GM23338 (cell line): ENCODE measurements around the gene OR52E8. TPM values are rescaled to one million over a fixed set of nuclear protein-coding genes. Genes with fewer than 3 reads are reported as not detected.

Experiments
- ATAC-seq: fragments of 200-7000 bp; cut with Tn5 transposase; 3 replicates; pipeline ENCODE4 v1.9.1; 2020
- DNase-seq: peaks from one replicate; pipeline ENCODE4 v3.0.0-alpha.2; 2015; ENCODE audit warnings: low spot score
- H2AFZ ChIP-seq: fragments of 200-600 bp; sonication (generic); 2 replicates; pipeline ENCODE4 v1.8.0; 2016; ENCODE audit warnings: antibody characterized with exemption, mild to moderate bottlenecking, moderate library complexity
- H3F3A ChIP-seq: fragments of 200-600 bp; sonication (generic); replicated peaks from 2 replicates; pipeline ENCODE4 v1.8.0; 2017; ENCODE audit warnings: antibody characterized with exemption, mixed run types, low read depth
- H3K27ac ChIP-seq: fragments of 200-600 bp; sonication (generic); 2 replicates; pipeline ENCODE4 v1.6.1; 2016; ENCODE audit warnings: low read depth
- H3K27me3 ChIP-seq: fragments of 200-600 bp; sonication (generic); 2 replicates; pipeline ENCODE4 v1.8.0; 2016; ENCODE audit warnings: mild to moderate bottlenecking, mixed run types, moderate library complexity; ENCODE audit not compliant: insufficient read depth
- H3K36me3 ChIP-seq: fragments of 200-600 bp; sonication (generic); 2 replicates; pipeline ENCODE4 v1.8.0; 2016; ENCODE audit warnings: mild to moderate bottlenecking; ENCODE audit not compliant: insufficient read depth
- H3K4me1 ChIP-seq: fragments of 200-600 bp; sonication (generic); 2 replicates; pipeline ENCODE4 v1.8.0; 2016; ENCODE audit warnings: mild to moderate bottlenecking, moderate library complexity; ENCODE audit not compliant: insufficient read depth
- H3K4me2 ChIP-seq: fragments of 200-600 bp; sonication (generic); 2 replicates; pipeline ENCODE4 v1.7.1; 2017; ENCODE audit warnings: mixed run types
- H3K4me3 ChIP-seq: fragments of 200-600 bp; sonication (generic); 2 replicates; pipeline ENCODE4 v1.6.1; 2016; ENCODE audit warnings: mixed run types
- H3K79me2 ChIP-seq: fragments of 200-600 bp; sonication (generic); replicated peaks from 2 replicates; pipeline ENCODE4 v1.8.0; 2017; ENCODE audit warnings: mild to moderate bottlenecking; ENCODE audit not compliant: insufficient read depth
- H3K9me2 ChIP-seq: fragments of 200-600 bp; sonication (generic); 2 replicates; pipeline ENCODE4 v1.8.0; 2017; ENCODE audit not compliant: insufficient read depth
- H4K20me1 ChIP-seq: fragments of 200-600 bp; sonication (generic); replicated peaks from 2 replicates; pipeline ENCODE4 v1.8.0; 2017; ENCODE audit warnings: mild to moderate bottlenecking; ENCODE audit not compliant: insufficient read depth
- H3K27ac Mint-ChIP-seq: 2 replicates; pipeline ENCODE4 v1.8.0; 2020; ENCODE audit warnings: inconsistent platforms, mild to moderate bottlenecking, moderate library complexity, mixed read lengths
- H3K27me3 Mint-ChIP-seq: 3 replicates; pipeline ENCODE4 v1.8.0; 2022; ENCODE audit warnings: low read depth, mild to moderate bottlenecking, moderate library complexity, mixed read lengths, inconsistent platforms; ENCODE audit not compliant: insufficient read depth, poor library complexity
- H3K36me3 Mint-ChIP-seq: 3 replicates; pipeline ENCODE4 v1.8.0; 2021; ENCODE audit warnings: low read depth, mild to moderate bottlenecking, inconsistent platforms, moderate library complexity, mixed read lengths
- H3K4me1 Mint-ChIP-seq: 3 replicates; pipeline ENCODE4 v1.8.0; 2020; ENCODE audit warnings: mild to moderate bottlenecking, inconsistent platforms, mixed read lengths
- H3K4me3 Mint-ChIP-seq: 3 replicates; pipeline ENCODE4 v1.8.0; 2021; ENCODE audit warnings: moderate library complexity, mild to moderate bottlenecking, inconsistent platforms, mixed read lengths
- H3K9me3 Mint-ChIP-seq: 3 replicates; pipeline ENCODE4 v1.8.0; 2020; ENCODE audit warnings: moderate library complexity, mild to moderate bottlenecking, inconsistent platforms, mixed read lengths
- CREB1 ChIP-seq: fragments of 250-450 bp; sonication (Bioruptor Pico); IDR thresholded peaks from 2 replicates; pipeline ENCODE4 v1.5.0; 2020; ENCODE audit warnings: low read depth, mild to moderate bottlenecking, moderate library complexity
- NANOG ChIP-seq: IDR thresholded peaks from 2 replicates; pipeline ENCODE4 v1.6.1; 2016; ENCODE audit warnings: antibody characterized with exemption, borderline replicate concordance
- POLR2AphosphoS5 ChIP-seq: IDR thresholded peaks from 2 replicates; pipeline ENCODE4 v1.6.1; 2016; ENCODE audit warnings: antibody characterized with exemption, low read depth
- STAT1 ChIP-seq: IDR thresholded peaks from one replicate; pipeline ENCODE4 v1.6.1; 2016; ENCODE audit warnings: antibody characterized with exemption; ENCODE audit not compliant: unreplicated experiment
- ZNF331 ChIP-seq: fragments of 250-450 bp; sonication (Bioruptor Pico); IDR thresholded peaks from 2 replicates; pipeline ENCODE4 v1.5.0; 2020; ENCODE audit warnings: low read depth, mild to moderate bottlenecking, moderate library complexity
- polyA plus RNA-seq: library from polyadenylated mRNA; unstranded; fragments of >200 nt; fragmentation: Nextera tagmentation; extraction: Ambion mirVana; gene quantifications from 2 replicates; pipeline ENCODE4 v1.2.1, GENCODE V29; 2016
- total RNA-seq: library from RNA; depleted of rRNA; stranded (reverse); fragments of >200 nt; shearing (Covaris generic); gene quantifications from 2 replicates; pipeline ENCODE4 v1.2.3, GENCODE V29; 2014
- TF ChIP-seq, protein P1 (sequence below), 2 experiments: fragments of 200-600 bp in 1 of 2; sonication (generic) in 1 of 2; conservative IDR thresholded peaks; 2 replicates each; pipeline versions ENCODE4 v1.5.1 to v1.6.1; 2016 to 2017; ENCODE audit warnings: antibody characterized with exemption in 2 of 2, low read depth in 2 of 2, mild to moderate bottlenecking in 2 of 2, moderate library complexity in 1 of 2
- TF ChIP-seq, protein P2 (sequence below): IDR thresholded peaks from one replicate; pipeline ENCODE4 v1.6.1; 2018; ENCODE audit warnings: antibody characterized with exemption; ENCODE audit not compliant: unreplicated experiment
- TF ChIP-seq, protein P3 (sequence below): fragments of 250-450 bp; sonication (Bioruptor Pico); IDR thresholded peaks from 2 replicates; pipeline ENCODE4 v1.5.0; 2020; ENCODE audit warnings: mild to moderate bottlenecking, moderate library complexity

The OR52E8 gene
- total and polyA plus RNA-seq, 2 experiments from 2014 or later = 0.21 TPM; not detected in 1

DNA sequence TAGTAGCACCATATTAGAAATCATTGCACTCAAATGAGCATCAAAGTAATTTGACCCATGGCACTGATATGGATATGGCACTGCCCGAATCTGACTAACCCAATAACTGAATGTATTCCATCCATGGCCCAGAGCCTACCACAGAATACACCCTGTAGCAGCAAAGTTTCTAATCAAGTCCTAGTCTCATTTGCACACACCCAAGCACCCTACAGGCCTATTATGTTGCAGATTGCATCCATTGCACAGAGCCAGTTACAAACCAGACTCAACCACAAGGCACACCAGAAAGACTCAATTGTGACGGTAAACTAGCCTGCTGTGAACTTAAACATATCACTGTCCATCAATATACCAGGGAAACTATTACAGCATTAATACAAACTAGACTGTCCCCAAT is 42.0 kb upstream of the OR52E8 start:
- DNase-seq (no peak), ATAC-seq (no peak; the same call in 2 of the 3 replicates)
- Histone ChIP-seq H3F3A (no peaks in the 10 kb centered on the region), H3K4me1 (peaks cover 5% of the 10 kb centered on the region; the same call in 1 of the 2 replicates), H3K4me3 (no peak overlapping the region), H3K9me2 (no peaks in the 10 kb centered on the region), H4K20me1 (no peaks in the 10 kb centered on the region), H3K36me3 (no peaks in the 10 kb centered on the region), H2AFZ (no peak overlapping the region), H3K27me3 (no peaks in the 10 kb centered on the region), H3K79me2 (no peaks in the 10 kb centered on the region), H3K4me2 (0 out of 2 replicates have a peak overlapping the region, but pooled peaks have one; percentile 27), H3K27ac (no peak overlapping the region)
- Mint-ChIP-seq H3K27ac (no peak overlapping the region), H3K27me3 (peaks cover 1% of the 10 kb centered on the region), H3K4me1 (peaks cover 5% of the 10 kb centered on the region; the same call in 2 of the 3 replicates), H3K4me3 (no peak overlapping the region), H3K36me3 (no peaks in the 10 kb centered on the region), H3K9me3 (no peaks in the 10 kb centered on the region; the same call in 2 of the 3 replicates)
- TF ChIP-seq, protein P1, sequence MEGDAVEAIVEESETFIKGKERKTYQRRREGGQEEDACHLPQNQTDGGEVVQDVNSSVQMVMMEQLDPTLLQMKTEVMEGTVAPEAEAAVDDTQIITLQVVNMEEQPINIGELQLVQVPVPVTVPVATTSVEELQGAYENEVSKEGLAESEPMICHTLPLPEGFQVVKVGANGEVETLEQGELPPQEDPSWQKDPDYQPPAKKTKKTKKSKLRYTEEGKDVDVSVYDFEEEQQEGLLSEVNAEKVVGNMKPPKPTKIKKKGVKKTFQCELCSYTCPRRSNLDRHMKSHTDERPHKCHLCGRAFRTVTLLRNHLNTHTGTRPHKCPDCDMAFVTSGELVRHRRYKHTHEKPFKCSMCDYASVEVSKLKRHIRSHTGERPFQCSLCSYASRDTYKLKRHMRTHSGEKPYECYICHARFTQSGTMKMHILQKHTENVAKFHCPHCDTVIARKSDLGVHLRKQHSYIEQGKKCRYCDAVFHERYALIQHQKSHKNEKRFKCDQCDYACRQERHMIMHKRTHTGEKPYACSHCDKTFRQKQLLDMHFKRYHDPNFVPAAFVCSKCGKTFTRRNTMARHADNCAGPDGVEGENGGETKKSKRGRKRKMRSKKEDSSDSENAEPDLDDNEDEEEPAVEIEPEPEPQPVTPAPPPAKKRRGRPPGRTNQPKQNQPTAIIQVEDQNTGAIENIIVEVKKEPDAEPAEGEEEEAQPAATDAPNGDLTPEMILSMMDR (conservative IDR thresholded peaks at IDR 0.05; ENCODE audit: low read depth in 2 of 2) = no peak
- no peak for TF ChIP-seq POLR2AphosphoS5
- TF ChIP-seq, protein P2, sequence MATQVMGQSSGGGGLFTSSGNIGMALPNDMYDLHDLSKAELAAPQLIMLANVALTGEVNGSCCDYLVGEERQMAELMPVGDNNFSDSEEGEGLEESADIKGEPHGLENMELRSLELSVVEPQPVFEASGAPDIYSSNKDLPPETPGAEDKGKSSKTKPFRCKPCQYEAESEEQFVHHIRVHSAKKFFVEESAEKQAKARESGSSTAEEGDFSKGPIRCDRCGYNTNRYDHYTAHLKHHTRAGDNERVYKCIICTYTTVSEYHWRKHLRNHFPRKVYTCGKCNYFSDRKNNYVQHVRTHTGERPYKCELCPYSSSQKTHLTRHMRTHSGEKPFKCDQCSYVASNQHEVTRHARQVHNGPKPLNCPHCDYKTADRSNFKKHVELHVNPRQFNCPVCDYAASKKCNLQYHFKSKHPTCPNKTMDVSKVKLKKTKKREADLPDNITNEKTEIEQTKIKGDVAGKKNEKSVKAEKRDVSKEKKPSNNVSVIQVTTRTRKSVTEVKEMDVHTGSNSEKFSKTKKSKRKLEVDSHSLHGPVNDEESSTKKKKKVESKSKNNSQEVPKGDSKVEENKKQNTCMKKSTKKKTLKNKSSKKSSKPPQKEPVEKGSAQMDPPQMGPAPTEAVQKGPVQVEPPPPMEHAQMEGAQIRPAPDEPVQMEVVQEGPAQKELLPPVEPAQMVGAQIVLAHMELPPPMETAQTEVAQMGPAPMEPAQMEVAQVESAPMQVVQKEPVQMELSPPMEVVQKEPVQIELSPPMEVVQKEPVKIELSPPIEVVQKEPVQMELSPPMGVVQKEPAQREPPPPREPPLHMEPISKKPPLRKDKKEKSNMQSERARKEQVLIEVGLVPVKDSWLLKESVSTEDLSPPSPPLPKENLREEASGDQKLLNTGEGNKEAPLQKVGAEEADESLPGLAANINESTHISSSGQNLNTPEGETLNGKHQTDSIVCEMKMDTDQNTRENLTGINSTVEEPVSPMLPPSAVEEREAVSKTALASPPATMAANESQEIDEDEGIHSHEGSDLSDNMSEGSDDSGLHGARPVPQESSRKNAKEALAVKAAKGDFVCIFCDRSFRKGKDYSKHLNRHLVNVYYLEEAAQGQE = no peak

DNA sequence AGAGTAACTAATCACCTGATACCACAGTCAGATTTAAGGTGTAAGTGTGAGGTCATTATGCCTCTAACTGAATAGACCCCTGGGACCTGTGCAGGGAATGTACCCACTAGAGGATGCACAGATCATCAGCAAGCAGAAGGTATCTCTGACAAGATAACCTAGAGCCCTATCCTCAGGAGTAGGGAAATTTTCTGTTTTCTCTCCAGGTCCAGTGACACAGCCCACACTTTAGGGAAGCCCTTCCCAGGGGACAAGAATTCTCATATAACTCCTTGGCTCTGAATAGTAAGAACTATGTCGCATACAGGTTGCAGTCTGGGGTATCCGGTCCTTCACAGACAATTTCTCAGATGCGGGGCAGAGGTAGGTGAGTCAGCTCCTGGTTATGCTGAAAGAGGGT is 35.4 kb upstream of the OR52E8 start, which contains the start of gene OR52E5:
TSS of gene OR52E5 (plus strand) at position 301 of the 400 bp plus-strand sequence. CDS start 7,569 bp downstream, outside the sequence.
- Histone ChIP-seq H3F3A (no peaks in the 10 kb centered on the region), H2AFZ (no peak within 1 kb of the TSS), H3K4me2 (no peak within 1 kb of the TSS), H3K27me3 (no peaks in the 10 kb centered on the region), H3K4me3 (no peak within 1 kb of the TSS), H3K79me2 (no peaks in the 10 kb centered on the region), H4K20me1 (no peaks in the 10 kb centered on the region), H3K4me1 (no peaks in the 10 kb centered on the region), H3K27ac (no peak within 1 kb of the TSS), H3K9me2 (no peaks in the 10 kb centered on the region), H3K36me3 (no peaks in the 10 kb centered on the region)
- Mint-ChIP-seq H3K4me1 (peaks cover 1% of the 10 kb centered on the region; the same call in 2 of the 3 replicates), H3K9me3 (no peaks in the 10 kb centered on the region), H3K4me3 (no peak within 1 kb of the TSS), H3K27me3 (no peaks in the 10 kb centered on the region), H3K36me3 (no peaks in the 10 kb centered on the region), H3K27ac (no peak within 1 kb of the TSS)
- DNase-seq (no peak), ATAC-seq (no peak)
- TF ChIP-seq NANOG (no peak), STAT1 (no peak), CREB1 (CRISPR knock-in tag) (no peak), ZNF331 (no peak)
- TF ChIP-seq, protein P3, sequence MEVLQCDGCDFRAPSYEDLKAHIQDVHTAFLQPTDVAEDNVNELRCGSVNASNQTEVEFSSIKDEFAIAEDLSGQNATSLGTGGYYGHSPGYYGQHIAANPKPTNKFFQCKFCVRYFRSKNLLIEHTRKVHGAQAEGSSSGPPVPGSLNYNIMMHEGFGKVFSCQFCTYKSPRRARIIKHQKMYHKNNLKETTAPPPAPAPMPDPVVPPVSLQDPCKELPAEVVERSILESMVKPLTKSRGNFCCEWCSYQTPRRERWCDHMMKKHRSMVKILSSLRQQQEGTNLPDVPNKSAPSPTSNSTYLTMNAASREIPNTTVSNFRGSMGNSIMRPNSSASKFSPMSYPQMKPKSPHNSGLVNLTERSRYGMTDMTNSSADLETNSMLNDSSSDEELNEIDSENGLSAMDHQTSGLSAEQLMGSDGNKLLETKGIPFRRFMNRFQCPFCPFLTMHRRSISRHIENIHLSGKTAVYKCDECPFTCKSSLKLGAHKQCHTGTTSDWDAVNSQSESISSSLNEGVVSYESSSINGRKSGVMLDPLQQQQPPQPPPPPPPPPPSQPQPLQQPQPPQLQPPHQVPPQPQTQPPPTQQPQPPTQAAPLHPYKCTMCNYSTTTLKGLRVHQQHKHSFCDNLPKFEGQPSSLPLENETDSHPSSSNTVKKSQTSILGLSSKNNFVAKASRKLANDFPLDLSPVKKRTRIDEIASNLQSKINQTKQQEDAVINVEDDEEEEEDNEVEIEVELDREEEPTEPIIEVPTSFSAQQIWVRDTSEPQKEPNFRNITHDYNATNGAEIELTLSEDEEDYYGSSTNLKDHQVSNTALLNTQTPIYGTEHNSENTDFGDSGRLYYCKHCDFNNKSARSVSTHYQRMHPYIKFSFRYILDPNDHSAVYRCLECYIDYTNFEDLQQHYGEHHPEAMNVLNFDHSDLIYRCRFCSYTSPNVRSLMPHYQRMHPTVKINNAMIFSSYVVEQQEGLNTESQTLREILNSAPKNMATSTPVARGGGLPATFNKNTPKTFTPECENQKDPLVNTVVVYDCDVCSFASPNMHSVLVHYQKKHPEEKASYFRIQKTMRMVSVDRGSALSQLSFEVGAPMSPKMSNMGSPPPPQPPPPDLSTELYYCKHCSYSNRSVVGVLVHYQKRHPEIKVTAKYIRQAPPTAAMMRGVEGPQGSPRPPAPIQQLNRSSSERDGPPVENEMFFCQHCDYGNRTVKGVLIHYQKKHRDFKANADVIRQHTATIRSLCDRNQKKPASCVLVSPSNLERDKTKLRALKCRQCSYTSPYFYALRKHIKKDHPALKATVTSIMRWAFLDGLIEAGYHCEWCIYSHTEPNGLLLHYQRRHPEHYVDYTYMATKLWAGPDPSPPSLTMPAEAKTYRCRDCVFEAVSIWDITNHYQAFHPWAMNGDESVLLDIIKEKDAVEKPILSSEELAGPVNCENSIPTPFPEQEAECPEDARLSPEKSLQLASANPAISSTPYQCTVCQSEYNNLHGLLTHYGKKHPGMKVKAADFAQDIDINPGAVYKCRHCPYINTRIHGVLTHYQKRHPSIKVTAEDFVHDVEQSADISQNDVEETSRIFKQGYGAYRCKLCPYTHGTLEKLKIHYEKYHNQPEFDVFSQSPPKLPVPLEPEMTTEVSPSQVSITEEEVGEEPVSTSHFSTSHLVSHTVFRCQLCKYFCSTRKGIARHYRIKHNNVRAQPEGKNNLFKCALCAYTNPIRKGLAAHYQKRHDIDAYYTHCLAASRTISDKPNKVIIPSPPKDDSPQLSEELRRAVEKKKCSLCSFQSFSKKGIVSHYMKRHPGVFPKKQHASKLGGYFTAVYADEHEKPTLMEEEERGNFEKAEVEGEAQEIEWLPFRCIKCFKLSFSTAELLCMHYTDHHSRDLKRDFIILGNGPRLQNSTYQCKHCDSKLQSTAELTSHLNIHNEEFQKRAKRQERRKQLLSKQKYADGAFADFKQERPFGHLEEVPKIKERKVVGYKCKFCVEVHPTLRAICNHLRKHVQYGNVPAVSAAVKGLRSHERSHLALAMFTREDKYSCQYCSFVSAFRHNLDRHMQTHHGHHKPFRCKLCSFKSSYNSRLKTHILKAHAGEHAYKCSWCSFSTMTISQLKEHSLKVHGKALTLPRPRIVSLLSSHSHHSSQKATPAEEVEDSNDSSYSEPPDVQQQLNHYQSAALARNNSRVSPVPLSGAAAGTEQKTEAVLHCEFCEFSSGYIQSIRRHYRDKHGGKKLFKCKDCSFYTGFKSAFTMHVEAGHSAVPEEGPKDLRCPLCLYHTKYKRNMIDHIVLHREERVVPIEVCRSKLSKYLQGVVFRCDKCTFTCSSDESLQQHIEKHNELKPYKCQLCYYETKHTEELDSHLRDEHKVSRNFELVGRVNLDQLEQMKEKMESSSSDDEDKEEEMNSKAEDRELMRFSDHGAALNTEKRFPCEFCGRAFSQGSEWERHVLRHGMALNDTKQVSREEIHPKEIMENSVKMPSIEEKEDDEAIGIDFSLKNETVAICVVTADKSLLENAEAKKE (CRISPR knock-in tag) = no peak
- TF ChIP-seq, protein P1 (conservative IDR thresholded peaks at IDR 0.05; ENCODE audit: low read depth in 2 of 2) = no peak
